GM18498 (cell line): Measurements from ENCODE around the gene UMPS.

Experiments used
- ATAC-seq: cut with Tn5 transposase; IDR thresholded peaks from one replicate; pipeline ENCODE4 v1.9.1; 2021; ENCODE audit warnings: mild to moderate bottlenecking, moderate library complexity; ENCODE audit not compliant: unreplicated experiment

Gene UMPS

DNA sequence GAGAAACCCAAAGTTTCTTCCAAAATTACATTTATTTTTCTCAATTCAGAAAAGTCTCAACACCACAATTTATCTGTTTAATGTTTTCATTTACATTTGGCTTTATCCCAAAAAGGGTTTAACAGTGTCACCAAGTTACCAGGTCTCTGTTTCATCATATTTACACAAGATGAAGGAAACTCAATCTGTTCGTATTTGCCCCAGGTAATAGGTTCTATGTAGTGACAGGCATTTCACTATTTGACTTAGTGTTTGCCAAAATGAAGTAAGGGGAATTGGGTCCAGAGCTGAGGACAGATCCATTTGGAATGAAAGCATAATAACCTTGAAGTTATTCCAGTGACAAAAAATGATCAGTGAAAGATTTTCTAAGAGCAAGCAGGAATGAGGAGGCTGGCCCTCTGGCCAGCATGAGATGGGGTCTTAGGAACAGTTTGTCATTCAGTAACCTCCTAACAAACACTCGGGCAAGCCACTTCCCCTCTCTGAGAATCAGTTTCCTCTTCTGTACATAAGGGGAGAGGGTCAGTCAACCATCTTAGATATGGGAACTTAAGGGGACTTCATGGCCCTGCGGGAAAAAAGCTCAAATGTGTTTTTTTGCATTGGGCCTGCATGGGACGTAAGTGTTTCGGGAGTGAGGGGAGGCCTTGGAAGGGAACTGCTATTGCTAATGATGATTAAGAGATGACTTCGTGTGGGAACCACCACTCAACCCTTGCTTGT, 31.8 kb downstream of the UMPS start:
- no peak for ATAC-seq

DNA sequence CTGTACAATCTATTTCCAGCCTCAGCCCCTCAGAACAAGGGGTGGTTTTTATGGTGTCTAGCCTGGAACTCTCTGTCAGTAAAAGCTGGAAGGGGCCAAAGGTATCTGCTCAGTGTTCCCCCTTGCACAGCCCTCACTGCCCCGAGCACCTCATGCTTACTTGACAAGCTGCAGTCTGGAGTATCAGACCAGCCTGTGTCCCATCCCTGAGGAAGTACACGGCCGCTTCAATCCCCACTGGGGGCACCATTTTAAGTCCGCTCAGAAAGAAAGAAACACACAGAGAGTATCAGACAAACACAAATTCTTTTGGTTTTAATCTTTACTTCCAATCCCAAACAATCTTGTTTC, 32.4 kb downstream of the UMPS start:
- ATAC-seq = no peak

- ATAC-seq = no peak
Measured at GRCh38 chr3:124763206-124763605, 33.0 kb downstream of the UMPS start.

- no peak for ATAC-seq
Measured at GRCh38 chr3:124763644-124764358, 33.5 kb downstream of the UMPS start.

- no peak for ATAC-seq
Measured at GRCh38 chr3:124764746-124765145, 34.5 kb downstream of the UMPS start.

GRCh38 chr3:124765197-124765840, 35.1 kb downstream of the UMPS start:
- no peak for ATAC-seq

GRCh38 chr3:124766113-124767095, 36.2 kb downstream of the UMPS start:
- no peak for ATAC-seq

- ATAC-seq = no peak
Measured at GRCh38 chr3:124767264-124767663, 37.0 kb downstream of the UMPS start.

GRCh38 chr3:124767691-124768090, 37.4 kb downstream of the UMPS start:
- no peak for ATAC-seq

DNA sequence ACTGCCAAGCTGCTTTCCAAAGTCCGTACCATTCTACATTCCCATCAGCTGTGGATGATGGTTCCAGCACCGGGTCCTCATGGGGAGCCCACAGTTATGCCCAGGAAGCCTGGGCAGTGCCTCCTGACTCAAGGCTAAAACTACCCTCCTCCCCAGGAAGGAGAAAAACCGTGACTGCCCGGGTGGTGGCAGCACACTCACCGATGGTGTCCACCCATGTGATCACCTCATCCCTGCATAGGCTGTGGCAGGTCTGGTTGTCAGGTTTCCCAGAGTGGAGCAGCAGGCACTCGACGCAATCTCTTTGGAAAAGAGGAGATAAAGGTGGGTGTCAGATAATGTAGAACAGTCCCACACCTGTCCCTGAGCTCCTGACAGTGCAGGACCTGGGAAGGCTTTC, 38.6 kb downstream of the UMPS start:
- ATAC-seq = no peak

GRCh38 chr3:124769462-124769861, 39.2 kb downstream of the UMPS start:
- no peak for ATAC-seq

DNA sequence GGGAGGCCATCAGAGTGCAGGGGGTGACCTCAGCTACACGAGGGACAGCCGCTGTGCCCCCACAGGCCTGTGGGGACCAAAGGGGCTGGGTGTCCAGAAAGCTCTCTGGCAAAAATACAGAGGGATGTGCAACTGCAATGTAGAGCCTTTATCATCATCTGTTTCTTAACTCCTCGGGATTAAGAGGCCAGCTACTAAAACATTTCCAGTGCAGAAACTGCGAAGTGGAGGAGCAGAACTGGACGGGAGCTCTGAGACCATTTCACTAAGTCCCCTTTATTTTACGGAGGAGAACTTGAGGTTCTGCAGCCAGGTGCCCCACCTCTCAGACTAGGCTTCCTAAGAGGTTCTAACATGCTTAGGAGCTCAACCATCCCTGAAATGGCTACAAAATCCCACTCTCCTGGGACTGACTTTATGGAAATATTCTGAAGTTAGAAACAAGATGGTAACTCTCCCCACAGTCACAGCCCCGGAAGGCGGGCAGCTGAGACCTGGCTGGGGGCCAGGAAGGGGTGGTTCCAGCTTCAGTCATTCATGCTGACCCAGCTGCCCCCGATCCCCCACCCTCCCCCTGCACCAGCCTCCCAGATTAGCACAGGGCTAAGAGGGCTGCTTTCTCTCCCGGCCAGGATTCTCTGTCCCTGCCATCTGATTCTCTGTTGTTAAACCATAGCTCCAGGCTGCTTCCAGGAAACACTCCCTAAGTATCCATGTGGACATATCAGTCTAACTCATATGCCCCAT, 40.3 kb downstream of the UMPS start:
- no peak for ATAC-seq

- ATAC-seq = no peak
Measured at GRCh38 chr3:124771083-124771445, 40.8 kb downstream of the UMPS start.

DNA sequence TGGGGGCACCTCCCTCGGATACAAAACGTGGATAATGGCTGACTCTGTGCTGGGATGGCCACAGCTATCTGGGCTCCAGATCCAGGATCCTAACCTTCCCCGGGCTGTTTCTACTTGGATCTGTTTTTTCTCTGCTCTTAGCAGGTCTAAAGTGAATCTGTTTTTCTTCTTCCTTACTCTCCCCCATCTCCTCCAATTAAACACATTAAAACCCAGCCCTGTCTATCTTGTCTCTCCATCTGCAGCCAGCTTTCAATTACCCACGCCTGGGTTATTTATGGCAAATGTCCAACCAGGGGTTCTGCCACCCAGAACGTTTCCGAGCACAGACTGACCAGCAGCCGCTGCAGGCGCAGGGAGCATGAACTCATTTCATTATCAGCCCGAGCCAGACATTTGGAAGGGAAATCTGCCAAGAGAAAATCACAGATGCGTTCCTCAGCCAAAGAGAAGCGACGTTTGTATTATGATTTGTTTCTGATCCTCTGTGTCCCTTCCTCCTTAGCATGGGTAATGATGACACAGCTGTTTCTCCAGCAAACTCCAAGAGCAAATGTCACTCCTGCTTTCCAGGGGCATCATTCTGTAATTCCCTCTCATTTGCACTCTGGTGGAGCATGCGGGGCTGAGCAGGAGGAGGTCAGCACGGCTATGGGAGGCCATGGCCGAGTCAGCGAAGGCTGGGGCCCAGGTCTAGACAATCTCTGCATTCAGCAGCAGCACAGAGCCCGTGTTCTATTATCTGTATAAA, 42.0 kb downstream of the UMPS start:
- ATAC-seq = no peak

DNA sequence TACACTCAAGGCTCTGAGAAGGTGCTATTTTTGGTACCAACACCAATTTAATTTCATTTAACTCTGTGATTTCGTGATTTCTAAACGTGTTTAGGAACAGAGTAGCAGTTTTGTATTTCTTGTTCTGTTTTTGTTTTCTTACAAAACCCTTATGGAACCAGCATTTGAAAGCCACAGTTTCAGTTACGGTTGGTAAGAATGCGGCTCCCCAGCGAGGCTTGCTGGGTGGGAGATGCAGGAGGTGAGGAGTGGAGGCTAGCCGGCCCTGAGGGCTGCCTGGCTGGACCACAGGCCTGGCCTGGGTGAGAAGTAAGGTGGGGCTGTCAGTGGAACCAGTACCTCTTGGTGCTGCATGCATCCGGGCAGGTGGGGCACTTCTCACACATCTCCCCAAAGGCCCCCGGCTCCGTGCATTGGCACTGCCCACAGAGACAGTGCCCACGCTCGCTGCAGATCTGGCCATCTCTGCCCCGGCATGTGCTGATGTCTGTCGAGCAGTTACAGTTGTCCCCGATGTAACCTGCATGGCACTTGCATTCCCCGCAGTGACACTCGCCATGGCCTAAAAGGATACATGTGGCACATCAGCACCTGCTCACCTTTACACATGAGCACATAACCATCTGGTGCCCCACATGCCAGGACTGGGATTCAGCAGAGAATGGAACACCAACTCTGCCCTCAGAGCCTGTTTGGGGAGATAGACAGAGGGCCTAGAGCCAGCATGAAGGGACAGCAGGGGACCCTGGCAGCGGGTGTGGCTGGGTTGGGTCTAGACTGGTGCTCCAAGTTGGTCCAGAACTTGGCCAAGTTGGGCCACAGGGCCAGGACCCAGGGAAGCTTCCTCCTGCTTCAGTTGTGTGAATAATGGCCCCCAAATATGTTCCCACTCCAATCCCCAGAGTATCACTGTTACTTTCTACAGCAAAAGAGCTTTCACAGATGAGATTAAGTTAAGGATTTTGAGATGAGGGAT, 43.4 kb downstream of the UMPS start:
- no peak for ATAC-seq

DNA sequence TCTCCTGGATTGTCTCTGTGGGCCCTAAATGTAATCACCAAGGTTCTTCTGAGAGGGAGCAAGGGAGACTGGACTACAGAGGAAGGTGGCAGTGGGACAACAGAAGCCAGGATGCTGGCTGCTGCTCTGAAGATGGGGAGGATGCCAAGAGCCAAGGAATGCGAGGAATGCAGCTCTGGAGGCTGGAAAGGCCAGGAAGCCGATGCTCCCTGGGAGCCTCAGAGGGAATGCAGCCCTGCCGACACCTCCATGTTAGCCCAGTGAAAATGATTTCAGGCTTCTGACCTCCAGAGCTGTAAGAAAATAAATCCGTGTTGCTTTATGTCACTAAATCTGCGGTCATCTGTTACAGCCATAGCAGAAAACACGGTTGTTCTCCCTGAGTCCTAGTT, 44.1 kb downstream of the UMPS start:
- no peak for ATAC-seq

GRCh38 chr3:124774841-124775402, 44.7 kb downstream of the UMPS start:
- ATAC-seq = no peak

GRCh38 chr3:124775877-124776276, 45.6 kb downstream of the UMPS start:
- no peak for ATAC-seq
